ENCODE data around the gene JPH4.

DNA sequence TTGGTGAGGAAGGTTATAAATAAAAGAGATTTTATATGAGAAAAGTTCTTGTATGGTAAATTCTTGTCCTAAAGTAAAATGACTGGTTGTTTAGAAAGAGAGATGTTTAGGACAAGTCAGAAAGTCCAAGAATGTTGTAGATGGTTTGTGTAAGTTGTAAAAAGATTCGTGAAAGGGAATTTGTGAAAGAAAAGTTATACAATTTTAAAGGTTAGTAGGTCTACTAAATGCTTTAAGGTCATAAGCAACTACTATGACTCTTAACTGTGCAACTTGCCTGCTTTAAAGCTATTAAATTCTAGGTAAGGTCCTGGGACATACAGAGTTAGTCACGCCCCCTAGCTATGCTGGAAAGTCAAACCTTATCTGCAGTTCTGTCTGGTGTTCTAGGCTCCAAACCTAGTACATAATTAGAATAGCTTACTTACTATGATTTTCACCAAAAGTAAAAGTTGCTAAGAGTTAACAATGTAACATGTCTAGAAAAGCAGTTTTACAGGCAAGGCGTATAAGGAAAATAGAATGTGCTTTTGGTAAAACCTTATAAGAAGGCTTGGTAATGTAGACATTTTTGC is 46.3 kb upstream of the JPH4 start:
- TF ChIP-seq, protein P1, sequence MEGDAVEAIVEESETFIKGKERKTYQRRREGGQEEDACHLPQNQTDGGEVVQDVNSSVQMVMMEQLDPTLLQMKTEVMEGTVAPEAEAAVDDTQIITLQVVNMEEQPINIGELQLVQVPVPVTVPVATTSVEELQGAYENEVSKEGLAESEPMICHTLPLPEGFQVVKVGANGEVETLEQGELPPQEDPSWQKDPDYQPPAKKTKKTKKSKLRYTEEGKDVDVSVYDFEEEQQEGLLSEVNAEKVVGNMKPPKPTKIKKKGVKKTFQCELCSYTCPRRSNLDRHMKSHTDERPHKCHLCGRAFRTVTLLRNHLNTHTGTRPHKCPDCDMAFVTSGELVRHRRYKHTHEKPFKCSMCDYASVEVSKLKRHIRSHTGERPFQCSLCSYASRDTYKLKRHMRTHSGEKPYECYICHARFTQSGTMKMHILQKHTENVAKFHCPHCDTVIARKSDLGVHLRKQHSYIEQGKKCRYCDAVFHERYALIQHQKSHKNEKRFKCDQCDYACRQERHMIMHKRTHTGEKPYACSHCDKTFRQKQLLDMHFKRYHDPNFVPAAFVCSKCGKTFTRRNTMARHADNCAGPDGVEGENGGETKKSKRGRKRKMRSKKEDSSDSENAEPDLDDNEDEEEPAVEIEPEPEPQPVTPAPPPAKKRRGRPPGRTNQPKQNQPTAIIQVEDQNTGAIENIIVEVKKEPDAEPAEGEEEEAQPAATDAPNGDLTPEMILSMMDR (conservative IDR thresholded peaks at IDR 0.05), result no peak
- TF ChIP-seq ZFX (IDR thresholded peaks at IDR 0.05), result no peak
